Mucosa of rectum (tissue), 2 donors: ENCODE data around the gene OPHN1.

ENCODE experiments used
- H3K27ac ChIP-seq, 2 donors: one replicate each; pipeline ENCODE4 v1.7.0; 2013; ENCODE audit warnings: inconsistent platforms in 2 of 2, low read depth in 2 of 2, low read length in 2 of 2
- H3K27me3 ChIP-seq, 2 donors: one replicate each; pipeline ENCODE4 v1.7.0; 2013; ENCODE audit warnings: low read length in 2 of 2; ENCODE audit not compliant: control insufficient read depth in 2 of 2, insufficient read depth in 2 of 2
- H3K36me3 ChIP-seq, 2 donors: one replicate each; pipeline ENCODE4 v1.7.0; 2013; ENCODE audit warnings: low read length in 2 of 2; ENCODE audit not compliant: control insufficient read depth in 2 of 2, insufficient read depth in 2 of 2
- H3K4me1 ChIP-seq, 2 donors: one replicate each; pipeline ENCODE4 v1.7.0; 2013; ENCODE audit warnings: low read length in 2 of 2, mild to moderate bottlenecking in 1 of 2; ENCODE audit not compliant: control insufficient read depth in 2 of 2, insufficient read depth in 2 of 2
- H3K4me3 ChIP-seq, 2 donors: one replicate each; pipeline ENCODE4 v1.7.0; 2013; ENCODE audit warnings: low read length in 2 of 2
- H3K9ac ChIP-seq, 2 donors: one replicate each; pipeline ENCODE4 v1.7.0; 2013; ENCODE audit warnings: low read length in 2 of 2, low read depth in 1 of 2, mild to moderate bottlenecking in 1 of 2
- H3K9me3 ChIP-seq, 2 donors: one replicate each; pipeline ENCODE4 v1.7.0; 2013; ENCODE audit warnings: low read length in 2 of 2; ENCODE audit not compliant: control insufficient read depth in 2 of 2
- donor health status: healthy.
- donor health status: Normal muscosa, but diverticular disease.

Gene OPHN1

GRCh38 chrX:68234171-68234910, 199.0 kb downstream of the OPHN1 start:
- H3K9ac ChIP-seq: no peak overlapping the region
- no peaks in the 10 kb centered on the region for H3K9me3 ChIP-seq
- no peaks in the 10 kb centered on the region for H3K4me1 ChIP-seq
- no peaks in the 10 kb centered on the region for H3K27me3 ChIP-seq
- H3K4me3 ChIP-seq: no peak overlapping the region
- H3K36me3 ChIP-seq: peaks cover 0 to 3% of the 10 kb centered on the region in 2 donors
- H3K27ac ChIP-seq: no peak overlapping the region

DNA sequence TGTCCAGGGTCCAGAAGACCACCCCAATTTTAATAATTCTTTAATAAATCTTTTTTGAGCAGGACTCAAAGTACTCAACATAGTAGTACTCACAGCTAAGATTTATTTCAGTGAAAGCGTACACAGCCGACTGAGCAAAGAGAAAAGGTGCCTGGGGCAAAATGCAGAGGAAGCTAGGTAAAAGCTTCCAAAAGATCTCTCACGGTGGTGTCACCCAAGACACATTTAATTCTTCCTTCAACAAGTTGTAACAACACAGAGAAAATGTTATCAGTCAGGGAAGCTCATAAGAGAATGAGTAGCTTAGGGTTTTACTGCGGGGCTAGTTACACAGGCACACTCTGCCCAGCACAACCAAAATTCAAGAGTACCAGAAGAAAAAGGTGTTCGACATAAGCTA, 201.1 kb downstream of the OPHN1 start:
- H3K4me3 ChIP-seq: no peak overlapping the region

DNA sequence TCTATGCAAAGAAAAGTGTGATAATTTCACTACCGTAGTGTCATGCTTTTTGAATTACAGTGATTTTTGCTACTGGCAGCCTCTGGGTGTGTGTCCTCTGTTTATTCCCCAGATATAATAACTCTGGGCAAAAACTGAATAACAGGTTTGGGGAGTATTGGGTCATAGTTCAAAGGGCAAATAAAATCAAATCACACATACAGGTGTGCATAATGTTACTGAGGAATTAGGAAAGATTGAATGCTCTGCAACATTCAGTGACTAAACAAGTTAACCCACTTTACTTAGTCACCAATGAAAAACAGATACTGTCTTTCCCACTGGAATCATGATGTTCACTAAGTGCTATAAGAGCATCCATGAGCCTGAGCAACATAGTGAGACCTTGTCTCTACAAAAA, 224.3 kb downstream of the OPHN1 start:
- H3K4me3 ChIP-seq: no peak overlapping the region
- no peaks in the 10 kb centered on the region for H3K4me1 ChIP-seq
- no peak overlapping the region for H3K9ac ChIP-seq
- no peaks in the 10 kb centered on the region for H3K27me3 ChIP-seq
- no peaks in the 10 kb centered on the region for H3K36me3 ChIP-seq
- no peaks in the 10 kb centered on the region for H3K9me3 ChIP-seq
- no peak overlapping the region for H3K27ac ChIP-seq

More for the DNA sequence above, 201.1 kb downstream of the OPHN1 start:
- Histone ChIP-seq H3K9ac (no peak overlapping the region), H3K27me3 (no peaks in the 10 kb centered on the region), H3K36me3 (peaks cover 0 to 3% of the 10 kb centered on the region in 2 donors), H3K4me1 (no peaks in the 10 kb centered on the region), H3K27ac (no peak overlapping the region), H3K9me3 (no peaks in the 10 kb centered on the region)

- Histone ChIP-seq H3K4me3 (no peak overlapping the region), H3K4me1 (no peaks in the 10 kb centered on the region), H3K36me3 (no peaks in the 10 kb centered on the region), H3K9me3 (no peaks in the 10 kb centered on the region), H3K27ac (no peak overlapping the region), H3K27me3 (peaks cover 0 to 2% of the 10 kb centered on the region in 2 donors), H3K9ac (no peak overlapping the region)
Measured at GRCh38 chrX:68204521-68205038, 228.7 kb downstream of the OPHN1 start.

GRCh38 chrX:68203646-68204045, 229.6 kb downstream of the OPHN1 start:
- Histone ChIP-seq H3K4me3 (no peak overlapping the region), H3K36me3 (no peaks in the 10 kb centered on the region), H3K9ac (no peak overlapping the region), H3K27ac (no peak overlapping the region), H3K27me3 (peaks cover 0 to 2% of the 10 kb centered on the region in 2 donors), H3K9me3 (no peaks in the 10 kb centered on the region), H3K4me1 (no peaks in the 10 kb centered on the region)

DNA sequence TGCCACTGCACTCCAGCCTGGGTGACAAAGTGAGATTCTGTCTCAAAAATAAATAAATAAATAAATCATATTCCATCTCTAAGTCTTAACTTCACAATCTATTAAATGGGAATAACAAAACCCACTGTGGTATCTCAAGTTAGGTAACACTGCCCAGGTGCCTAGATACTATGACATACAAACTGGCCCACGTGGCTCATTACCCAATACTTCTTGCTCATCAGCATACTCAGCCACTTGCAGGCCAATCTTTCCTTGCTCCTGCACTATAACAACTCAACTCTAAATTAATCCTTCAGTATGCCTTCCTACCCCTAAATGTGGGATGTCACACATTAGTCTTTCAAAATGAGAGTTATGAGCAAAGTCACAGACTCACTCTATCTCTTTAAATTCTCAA, 230.1 kb downstream of the OPHN1 start:
- Histone ChIP-seq H3K4me3 (no peak overlapping the region), H3K27ac (no peak overlapping the region), H3K36me3 (no peaks in the 10 kb centered on the region), H3K9me3 (no peaks in the 10 kb centered on the region), H3K9ac (no peak overlapping the region), H3K27me3 (peaks cover 0 to 2% of the 10 kb centered on the region in 2 donors), H3K4me1 (no peaks in the 10 kb centered on the region)

DNA sequence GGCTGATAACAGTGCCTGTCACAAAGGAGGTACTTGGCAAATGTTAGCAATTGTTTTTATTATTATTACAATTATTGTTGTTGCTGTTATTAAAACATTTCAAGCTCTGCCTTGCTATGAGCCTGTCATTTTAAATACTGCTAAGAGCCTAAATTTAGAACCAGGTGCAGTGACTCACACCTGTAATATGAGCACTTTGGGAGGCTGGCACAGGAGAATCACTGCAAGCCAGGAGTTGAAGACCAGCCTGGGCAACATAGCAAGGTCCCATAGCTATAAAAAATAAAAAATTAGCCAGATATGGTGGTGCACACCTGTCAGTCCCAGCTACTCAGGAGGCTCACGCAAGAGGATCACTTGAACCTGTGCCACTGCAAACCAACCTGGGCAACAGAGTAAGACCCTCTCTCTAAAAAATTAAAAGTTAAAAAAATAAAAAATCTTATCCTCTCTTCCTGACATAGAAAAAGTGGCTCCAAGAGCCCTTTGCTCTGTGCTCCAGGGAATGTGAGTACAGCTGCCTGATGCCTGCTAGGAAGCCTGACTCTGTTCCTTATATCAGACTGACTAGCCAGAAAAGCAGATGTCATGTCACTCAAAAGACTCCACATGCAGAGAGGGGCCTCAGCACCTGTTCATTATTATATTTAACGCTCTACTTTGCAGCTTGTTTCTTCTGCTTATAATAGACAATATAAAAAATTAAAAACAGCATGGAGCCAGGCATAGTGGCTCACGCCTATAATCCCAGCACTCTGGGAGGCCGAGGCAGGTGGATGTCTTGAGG, 234.0 kb downstream of the OPHN1 start:
- Histone ChIP-seq H3K9ac (no peak overlapping the region), H3K9me3 (no peaks in the 10 kb centered on the region), H3K4me3 (no peak overlapping the region), H3K4me1 (no peaks in the 10 kb centered on the region), H3K36me3 (no peaks in the 10 kb centered on the region), H3K27me3 (peaks cover 0 to 2% of the 10 kb centered on the region in 2 donors), H3K27ac (no peak overlapping the region)

GRCh38 chrX:68196939-68197791, 236.1 kb downstream of the OPHN1 start:
- H3K36me3 ChIP-seq: no peaks in the 10 kb centered on the region
- H3K9ac ChIP-seq: no peak overlapping the region
- H3K27ac ChIP-seq: no peak overlapping the region
- no peak overlapping the region for H3K4me3 ChIP-seq
- H3K4me1 ChIP-seq: no peaks in the 10 kb centered on the region
- no peaks in the 10 kb centered on the region for H3K9me3 ChIP-seq
- peaks cover 2% of the 10 kb centered on the region in 2 donors for H3K27me3 ChIP-seq

GRCh38 chrX:68195561-68195960, 237.7 kb downstream of the OPHN1 start:
- Histone ChIP-seq H3K27ac (no peak overlapping the region), H3K36me3 (peaks cover 0 to 2% of the 10 kb centered on the region in 2 donors), H3K9me3 (no peaks in the 10 kb centered on the region), H3K27me3 (peaks cover 2 to 6% of the 10 kb centered on the region in 2 donors), H3K9ac (no peak overlapping the region), H3K4me1 (no peaks in the 10 kb centered on the region), H3K4me3 (no peak overlapping the region)
